NCI-H526 (cell line): ENCODE data around the gene FBXW11.

Experiments used
- DNase-seq, 2 experiments: peaks; one replicate each; lab custom pipeline; 2025; lab: John Stamatoyannopoulos, UW

The FBXW11 gene

GRCh38 chr5:171841984-171842776, 164.3 kb downstream of the FBXW11 start:
- DNase-seq = no peak

DNA sequence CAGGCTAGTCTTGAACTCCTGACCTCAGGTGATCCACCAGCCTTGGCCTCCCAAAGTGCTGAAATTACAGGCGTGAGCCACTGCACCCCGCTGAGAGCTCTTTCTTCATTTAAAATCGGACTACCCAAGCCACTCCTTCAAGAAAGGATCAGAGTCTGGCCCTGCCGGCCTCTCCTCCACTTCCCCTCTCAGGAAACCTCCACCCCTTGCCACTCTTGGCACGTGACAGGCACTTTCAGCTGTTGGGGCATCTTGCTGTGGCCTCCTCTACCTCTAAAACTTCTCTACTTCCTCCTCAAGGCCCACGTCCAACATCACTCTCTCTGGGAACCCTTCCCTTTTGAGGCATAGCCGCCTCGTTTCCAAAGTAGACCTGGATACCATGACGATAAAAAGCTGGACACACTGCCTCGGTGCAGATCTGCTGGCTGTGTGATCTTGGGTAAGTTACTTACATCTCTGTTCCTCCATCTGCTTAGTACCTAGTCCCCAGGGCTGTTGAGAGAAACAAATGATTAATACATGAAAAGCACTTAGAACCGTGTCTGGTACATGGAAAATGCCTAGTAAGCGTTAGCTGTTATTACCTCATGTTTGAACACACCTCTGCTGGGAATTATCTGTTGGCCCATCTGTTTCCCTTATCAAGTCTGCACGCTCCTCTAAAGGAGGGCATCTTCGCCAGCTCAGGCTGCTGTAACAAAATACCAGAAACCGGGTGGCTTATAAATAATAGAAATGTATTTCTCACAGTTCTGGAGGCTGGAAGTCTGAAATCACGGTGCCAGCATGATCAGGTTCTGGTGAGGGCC, 165.5 kb downstream of the FBXW11 start:
- no peak for DNase-seq

DNA sequence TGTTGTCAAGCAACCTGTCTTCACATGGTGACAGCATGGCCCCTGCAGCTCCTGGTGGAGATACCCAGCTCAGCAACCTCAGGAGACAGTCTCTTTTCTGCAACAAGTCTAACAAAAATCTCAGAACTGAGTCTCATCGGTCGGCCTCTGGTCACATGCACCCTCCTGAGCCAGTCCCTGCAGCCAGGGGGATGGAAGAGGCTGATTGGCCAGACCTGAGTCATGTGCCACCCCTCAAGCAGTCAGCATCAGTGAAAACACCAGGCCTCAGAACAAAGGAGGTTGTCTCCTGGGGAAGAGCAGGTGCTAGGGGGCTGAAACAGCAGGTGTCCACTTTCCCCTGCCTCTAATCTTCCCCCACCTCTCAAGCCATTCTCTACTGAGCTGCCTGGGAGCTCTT, 166.4 kb downstream of the FBXW11 start:
- no peak for DNase-seq

DNA sequence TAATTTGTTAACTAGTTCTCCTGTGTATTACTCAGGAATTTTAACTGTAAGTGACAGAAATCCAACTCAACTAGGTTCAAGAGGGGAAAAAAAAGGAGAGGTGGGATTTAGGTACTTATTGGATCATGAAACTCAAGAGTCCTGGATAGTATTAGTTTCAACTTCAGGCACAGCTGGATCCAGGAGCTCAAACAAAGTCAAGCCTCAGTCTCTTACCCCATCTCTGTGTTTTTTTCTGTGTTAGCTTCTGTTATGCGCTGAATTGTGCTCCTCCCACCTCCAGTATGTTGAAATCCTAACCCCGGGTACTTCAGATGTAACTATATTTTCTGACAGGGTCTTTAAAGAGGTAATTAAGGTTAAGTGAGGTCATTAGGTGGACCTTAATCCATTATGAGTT, 167.3 kb downstream of the FBXW11 start:
- DNase-seq = no peak

GRCh38 chr5:171838066-171838465, 168.4 kb downstream of the FBXW11 start:
- DNase-seq = no peak

DNA sequence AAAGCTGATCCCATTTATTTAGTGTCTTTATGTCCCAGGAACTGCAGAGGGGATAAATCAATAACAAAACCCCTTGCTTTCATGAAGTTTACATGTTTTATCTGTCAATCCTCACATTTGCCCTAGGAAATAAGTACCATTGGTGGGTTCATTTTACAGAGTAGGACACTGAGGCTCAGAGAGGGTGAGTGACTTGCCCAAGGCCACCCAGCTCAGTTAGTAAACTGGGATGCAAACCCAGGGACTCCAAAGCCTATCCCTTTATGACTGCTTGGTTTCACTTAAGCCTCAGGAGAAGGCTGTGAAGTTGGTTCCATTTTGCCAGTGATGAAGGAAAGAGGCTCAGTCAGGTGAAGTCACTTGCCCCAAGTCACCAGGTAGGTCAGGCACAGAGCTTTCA, 168.9 kb downstream of the FBXW11 start:
- no peak for DNase-seq

DNA sequence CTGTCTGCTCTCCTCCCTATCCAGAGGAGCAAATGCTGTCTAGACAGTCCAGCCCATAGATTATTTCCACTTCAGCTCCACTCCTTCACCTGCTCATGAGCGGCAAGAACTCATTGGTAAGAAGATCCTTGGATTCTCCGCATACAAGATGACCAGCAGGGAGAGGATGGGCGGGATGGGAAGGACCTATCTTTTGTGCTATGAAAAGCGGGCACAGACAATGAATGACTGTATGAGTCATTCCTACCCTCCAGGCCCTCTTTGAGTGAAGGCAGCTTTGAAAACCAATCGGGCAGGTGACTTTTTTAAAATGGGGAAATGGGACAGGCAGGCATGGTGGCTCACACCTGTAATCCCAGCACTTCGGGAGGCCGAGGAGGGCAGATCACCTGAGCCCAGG, 171.4 kb downstream of the FBXW11 start:
- no peak for DNase-seq

GRCh38 chr5:171834461-171834860, 172.0 kb downstream of the FBXW11 start:
- DNase-seq = no peak

DNA sequence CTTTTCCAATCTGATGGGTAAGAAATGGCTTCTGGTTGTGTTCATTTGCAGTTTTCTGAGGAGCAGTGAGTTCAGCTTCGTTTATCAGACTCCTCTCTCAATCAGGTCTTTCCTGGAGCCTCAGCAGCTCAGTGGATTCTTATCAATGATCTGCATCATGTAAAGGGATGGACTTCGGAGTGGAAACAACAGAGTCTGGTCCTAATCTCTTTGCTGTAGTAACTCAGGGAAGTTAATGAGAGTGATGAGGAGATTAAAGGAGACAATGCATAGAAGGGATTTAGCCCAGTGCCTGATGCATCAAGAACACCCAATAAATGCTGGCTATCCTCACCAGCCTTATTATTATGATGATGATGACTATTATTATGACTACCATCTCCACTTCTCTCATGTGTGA, 173.7 kb downstream of the FBXW11 start:
- no peak for DNase-seq

GRCh38 chr5:171830686-171831085, 175.8 kb downstream of the FBXW11 start:
- DNase-seq = no peak

GRCh38 chr5:171827162-171827561, 179.3 kb downstream of the FBXW11 start:
- no peak for DNase-seq

DNA sequence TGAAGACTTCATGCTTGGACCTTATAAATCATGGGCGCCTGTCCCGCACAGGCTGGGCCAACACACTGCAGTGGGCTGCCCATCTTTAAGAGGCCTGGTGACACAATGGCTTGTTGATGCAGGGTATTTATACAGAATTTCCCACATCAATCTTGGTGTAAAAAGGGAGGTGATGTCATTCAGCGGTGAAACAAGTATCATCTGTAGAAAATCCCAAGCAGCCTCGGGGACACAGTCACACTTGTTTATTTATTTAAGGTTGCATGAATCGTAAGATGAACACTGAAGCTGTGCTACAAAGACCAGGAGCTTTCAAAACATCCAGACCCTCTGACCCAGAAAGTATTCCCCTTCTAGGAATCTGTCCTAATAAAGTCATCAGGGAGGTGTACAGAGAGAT, 180.3 kb downstream of the FBXW11 start:
- DNase-seq = no peak

- no peak for DNase-seq
Measured at GRCh38 chr5:171825051-171825450, 181.4 kb downstream of the FBXW11 start.

DNA sequence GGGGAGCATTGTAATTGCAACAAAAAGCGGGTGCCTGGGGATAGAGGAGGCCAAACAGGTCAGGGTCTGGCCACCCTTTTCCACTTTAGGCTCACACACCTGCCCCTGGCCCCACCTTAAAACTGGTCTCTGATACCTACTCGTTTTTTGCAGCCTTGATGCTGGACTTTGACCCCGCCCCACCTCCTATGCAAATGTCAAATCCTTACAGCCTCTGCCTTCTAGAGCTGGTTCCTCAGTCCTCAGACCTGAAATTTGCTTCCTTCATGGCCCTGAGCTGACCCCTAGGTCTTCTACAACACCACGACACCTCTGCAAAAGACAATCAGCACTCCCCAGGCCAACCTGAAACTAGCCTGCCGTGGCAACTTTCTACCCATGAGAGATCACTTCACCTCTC, 183.2 kb downstream of the FBXW11 start:
- DNase-seq = peak; percentile 38 to 71

DNA sequence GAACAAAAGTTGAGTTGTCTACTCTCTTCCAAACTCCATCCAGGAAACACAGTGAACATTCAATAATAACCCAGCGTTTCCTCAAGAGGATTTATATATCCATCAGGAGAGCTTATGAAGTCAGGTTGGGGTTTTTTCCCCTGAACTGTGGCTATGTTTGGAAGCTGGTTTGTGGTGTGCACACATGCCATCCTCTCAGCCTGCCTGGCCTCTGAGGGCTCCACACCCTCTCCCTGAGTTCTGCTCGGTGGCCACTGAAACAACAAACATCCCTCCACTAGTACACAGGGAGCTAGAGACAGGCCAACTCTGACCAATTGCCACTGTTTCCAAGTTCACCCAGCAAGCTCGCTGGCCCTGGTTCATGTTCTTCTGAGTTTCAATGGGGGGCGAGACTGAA, 185.2 kb downstream of the FBXW11 start:
- no peak for DNase-seq

DNA sequence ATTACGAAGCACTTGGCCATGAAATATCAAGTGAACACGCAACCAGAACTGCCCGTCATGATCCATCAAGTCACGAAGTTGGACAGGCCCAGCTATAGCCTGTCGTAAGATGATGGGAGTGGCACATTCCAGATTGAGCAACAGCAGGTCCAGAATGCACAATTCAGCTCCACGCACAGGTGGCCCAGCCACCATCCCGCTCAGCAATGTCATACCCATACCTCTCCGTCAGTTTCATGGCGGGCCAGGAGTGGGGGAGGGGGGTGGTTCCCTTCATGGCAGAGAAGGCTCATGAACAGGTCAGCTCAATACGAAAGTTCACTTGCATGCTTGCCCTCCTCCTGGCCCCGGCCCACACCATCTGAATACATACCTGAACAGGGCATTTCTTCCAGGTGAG, 185.9 kb downstream of the FBXW11 start:
- no peak for DNase-seq

DNA sequence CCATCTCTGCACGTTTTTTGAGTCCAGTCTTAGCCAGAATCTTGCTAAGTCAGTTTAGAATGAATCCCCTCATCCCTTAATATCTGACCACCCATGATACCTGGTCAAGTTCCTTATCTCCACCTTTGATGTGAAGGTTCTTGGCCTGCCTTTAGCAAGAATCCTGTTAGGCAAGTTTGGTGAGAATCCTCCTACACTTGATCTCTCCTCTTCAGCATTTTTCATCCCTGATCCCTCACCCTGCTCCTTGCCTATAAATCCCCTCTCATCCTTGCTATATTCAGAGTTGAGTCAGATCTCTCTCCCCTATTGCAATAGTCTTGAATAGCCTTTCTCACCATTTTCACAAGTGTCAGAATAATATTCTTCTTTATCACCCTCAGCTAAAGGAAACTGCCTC, 189.8 kb downstream of the FBXW11 start:
- no peak for DNase-seq

DNA sequence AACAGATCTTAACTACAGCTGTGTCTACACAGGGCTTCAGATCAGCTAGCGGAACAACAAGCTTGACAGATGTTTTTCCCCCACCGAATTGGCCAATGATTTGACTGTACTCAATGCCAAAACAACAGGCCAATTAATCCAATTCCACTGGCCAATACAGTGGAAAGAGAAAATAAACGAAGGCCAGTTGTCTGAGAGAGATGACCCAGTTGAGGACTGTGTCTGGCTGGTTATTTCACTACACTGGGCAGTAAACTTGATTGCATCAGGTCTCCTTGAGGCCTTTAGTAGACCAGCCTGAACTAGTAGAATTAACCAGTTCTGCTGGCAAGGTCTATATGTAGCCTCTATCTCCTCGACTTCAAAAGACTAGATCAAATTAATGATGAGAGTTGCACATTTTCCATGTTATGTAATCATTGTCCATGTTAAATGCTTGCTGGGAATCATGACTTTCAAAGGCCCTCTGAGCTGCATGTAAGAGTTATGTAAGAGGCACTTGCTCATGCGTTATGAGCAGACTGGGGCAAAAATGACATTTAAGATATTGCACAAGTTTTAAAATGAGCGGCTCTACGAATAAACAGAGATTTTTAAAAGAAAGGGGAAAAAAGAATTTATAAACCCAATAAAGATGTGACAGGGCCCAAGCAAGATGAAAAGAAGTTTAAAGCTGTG, 192.5 kb downstream of the FBXW11 start:
- no peak for DNase-seq

GRCh38 chr5:171813270-171813669, 193.2 kb downstream of the FBXW11 start:
- DNase-seq = no peak
